Cardiac muscle cell (in vitro differentiated cells and primary cell): ENCODE data around the gene PPP1R12C. TPM values are rescaled to one million over a fixed set of nuclear protein-coding genes. Genes with fewer than 3 reads are reported as not detected.

Source experiments
- DNase-seq, 2 donors: peaks; one replicate each; pipeline versions ENCODE4 v3.0.0 to v3.0.0-alpha.2; 2010 to 2017; ENCODE audit warnings: low read depth in 1 of 2, low spot score in 1 of 2
- H3K27ac ChIP-seq: fragments of 200-600 bp; sonication (generic); 2 replicates; pipeline ENCODE4 v1.5.1; 2016
- H3K27me3 ChIP-seq: fragments of 200-600 bp; sonication (generic); 2 replicates; pipeline ENCODE4 v1.6.0; 2016; ENCODE audit warnings: control low read depth
- H3K36me3 ChIP-seq: fragments of 200-600 bp; sonication (generic); 2 replicates; pipeline ENCODE4 v1.5.1; 2016; ENCODE audit warnings: control low read depth
- H3K4me1 ChIP-seq: fragments of 200-600 bp; sonication (generic); 2 replicates; pipeline ENCODE4 v1.8.1; 2017; ENCODE audit warnings: low read depth, mild to moderate bottlenecking, mixed run types
- H3K4me3 ChIP-seq: fragments of 200-600 bp; sonication (generic); 2 replicates; pipeline ENCODE4 v1.5.1; 2016; ENCODE audit warnings: mild to moderate bottlenecking
- H3K9me3 ChIP-seq: fragments of 200-600 bp; sonication (generic); 2 replicates; pipeline ENCODE4 v1.5.1; 2017; ENCODE audit warnings: low read depth, mild to moderate bottlenecking, control low read depth
- CTCF ChIP-seq: IDR thresholded peaks from 2 replicates; pipeline ENCODE4 v1.5.1; 2012; ENCODE audit warnings: low read depth, mild to moderate bottlenecking, low read length
- polyA plus RNA-seq: library from polyadenylated mRNA; unstranded; fragments of >200 nt; fragmentation: Nextera tagmentation; extraction: Ambion mirVana; gene quantifications from 2 replicates; pipeline ENCODE4 v1.2.1, GENCODE V29; 2016
- total RNA-seq: library from RNA; depleted of rRNA; stranded (reverse); fragments of >200 nt; gene quantifications from 2 replicates; pipeline ENCODE4 v1.2.3, GENCODE V29; 2016

The PPP1R12C gene
- total and polyA plus RNA-seq, 2 experiments from 2014 or later, result 38.0 to 107 TPM

GRCh38 chr19:55083004-55083850 lies 34.2 kb downstream of the PPP1R12C start:
- Histone ChIP-seq H3K36me3 (no peaks in the 10 kb centered on the region), H3K27ac (no peak overlapping the region), H3K4me1 (peaks cover 7% of the 10 kb centered on the region), H3K27me3 (peaks cover 77% of the 10 kb centered on the region), H3K4me3 (no peak overlapping the region), H3K9me3 (no peaks in the 10 kb centered on the region)
- no peak for TF ChIP-seq CTCF
- no peak for DNase-seq

GRCh38 chr19:55082020-55082851 lies 35.2 kb downstream of the PPP1R12C start:
- Histone ChIP-seq H3K9me3 (no peaks in the 10 kb centered on the region), H3K27ac (no peak overlapping the region), H3K36me3 (no peaks in the 10 kb centered on the region), H3K4me1 (peaks cover 7% of the 10 kb centered on the region), H3K27me3 (peaks cover 77% of the 10 kb centered on the region), H3K4me3 (peak overlapping the region; percentile 46)
- TF ChIP-seq CTCF, result no peak
- peak in 1 of 2 donors; percentile 54 for DNase-seq

GRCh38 chr19:55081770-55082019 lies 35.7 kb downstream of the PPP1R12C start:
- H3K9me3 ChIP-seq, result no peaks in the 10 kb centered on the region
- H3K27ac ChIP-seq, result no peak overlapping the region
- peaks cover 7% of the 10 kb centered on the region for H3K4me1 ChIP-seq
- no peak for TF ChIP-seq CTCF
- DNase-seq, result no peak
- H3K4me3 ChIP-seq, result peak overlapping the region; percentile 46
- peaks cover 77% of the 10 kb centered on the region for H3K27me3 ChIP-seq
- no peaks in the 10 kb centered on the region for H3K36me3 ChIP-seq

GRCh38 chr19:55080968-55081769 lies 36.3 kb downstream of the PPP1R12C start:
- no peaks in the 10 kb centered on the region for H3K36me3 ChIP-seq
- H3K4me3 ChIP-seq, result peak overlapping the region; percentile 46
- no peak for TF ChIP-seq CTCF
- H3K27ac ChIP-seq, result no peak overlapping the region
- H3K9me3 ChIP-seq, result no peaks in the 10 kb centered on the region
- peaks cover 5% of the 10 kb centered on the region for H3K4me1 ChIP-seq
- peak; percentile 79 to 80 for DNase-seq
- H3K27me3 ChIP-seq, result peaks cover 74% of the 10 kb centered on the region
